ENCODE data around the gene ACP6. TPM values are rescaled to one million over a fixed set of nuclear protein-coding genes. Genes with fewer than 3 reads are reported as not detected.

Gene ACP6
- total RNA-seq, 3 donors from 2014 or later: 5.1 to 19.7 (median 18.9) TPM

- Histone ChIP-seq H3K27ac (no peak overlapping the region), H3K27me3 (no peaks in the 10 kb centered on the region), H3K4me3 (no peak overlapping the region), H3K9me3 (no peaks in the 10 kb centered on the region), H3K4me1 (no peaks in the 10 kb centered on the region), H3K36me3 (no peaks in the 10 kb centered on the region)
- no peak for DNase-seq (ENCODE audit: low spot score in 2 of 2)
- intact Hi-C loops (cut with DNase I; ENCODE audit: low total_unique reads): no loop called here
- TF ChIP-seq POLR2A (IDR thresholded peaks at IDR 0.05) (no peak), POLR2AphosphoS5 (IDR thresholded peaks at IDR 0.05) (no peak), CTCF (IDR thresholded peaks at IDR 0.05) (no peak)
Observed at GRCh38 chr1:147641291-147641690, 29.0 kb downstream of the ACP6 start.

- intact Hi-C loops (cut with DNase I; ENCODE audit: low total_unique reads): no loop called here
- Histone ChIP-seq H3K4me3 (no peak overlapping the region), H3K36me3 (no peaks in the 10 kb centered on the region), H3K9me3 (no peaks in the 10 kb centered on the region), H3K4me1 (no peaks in the 10 kb centered on the region), H3K27me3 (no peaks in the 10 kb centered on the region), H3K27ac (no peak overlapping the region)
- peak in 1 of 2 donors; percentile 30 for DNase-seq (ENCODE audit: low spot score in 2 of 2)
- TF ChIP-seq POLR2A (IDR thresholded peaks at IDR 0.05) (no peak), CTCF (IDR thresholded peaks at IDR 0.05) (peak; percentile 27 to 66 (median 56))
Observed at GRCh38 chr1:147640553-147641165, 29.7 kb downstream of the ACP6 start.

GRCh38 chr1:147636314-147636713 is 34.0 kb downstream of the ACP6 start:
- intact Hi-C loops (cut with DNase I; ENCODE audit: low total_unique reads): no loop called here

GRCh38 chr1:147635342-147635741 is 35.0 kb downstream of the ACP6 start:
- H3K9me3 ChIP-seq: no peaks in the 10 kb centered on the region
- H3K4me1 ChIP-seq: no peaks in the 10 kb centered on the region
- intact Hi-C loops (cut with DNase I; ENCODE audit: low total_unique reads): no loop called here

More at GRCh38 chr1:147636314-147636713, 34.0 kb downstream of the ACP6 start:
- Histone ChIP-seq H3K4me1 (no peaks in the 10 kb centered on the region), H3K9me3 (no peaks in the 10 kb centered on the region), H3K27me3 (no peaks in the 10 kb centered on the region), H3K27ac (no peak overlapping the region), H3K4me3 (no peak overlapping the region), H3K36me3 (no peaks in the 10 kb centered on the region)
- TF ChIP-seq CTCF (IDR thresholded peaks at IDR 0.05) (no peak), POLR2AphosphoS5 (IDR thresholded peaks at IDR 0.05) (no peak), POLR2A (IDR thresholded peaks at IDR 0.05) (no peak)
- DNase-seq (ENCODE audit: low spot score in 2 of 2): no peak

More at GRCh38 chr1:147635342-147635741, 35.0 kb downstream of the ACP6 start:
- Histone ChIP-seq H3K27ac (no peak overlapping the region), H3K4me3 (no peak overlapping the region), H3K27me3 (no peaks in the 10 kb centered on the region), H3K36me3 (no peaks in the 10 kb centered on the region)
- no peak for TF ChIP-seq POLR2A (IDR thresholded peaks at IDR 0.05)
- TF ChIP-seq CTCF (IDR thresholded peaks at IDR 0.05): no peak
- TF ChIP-seq POLR2AphosphoS5 (IDR thresholded peaks at IDR 0.05): no peak
- no peak for DNase-seq (ENCODE audit: low spot score in 2 of 2)
